ENCODE data around the gene ALDH2. TPM values are rescaled to one million over a fixed set of nuclear protein-coding genes. Genes with fewer than 3 reads are reported as not detected.
"Not testable (repeated sequence)": the region's sequence is repeated elsewhere in the genome, so short reads cannot be mapped to it uniquely, and the experiment has no call there.

The ALDH2 gene
- total RNA-seq, 1 donor from 2014 or later = 113 TPM

DNA sequence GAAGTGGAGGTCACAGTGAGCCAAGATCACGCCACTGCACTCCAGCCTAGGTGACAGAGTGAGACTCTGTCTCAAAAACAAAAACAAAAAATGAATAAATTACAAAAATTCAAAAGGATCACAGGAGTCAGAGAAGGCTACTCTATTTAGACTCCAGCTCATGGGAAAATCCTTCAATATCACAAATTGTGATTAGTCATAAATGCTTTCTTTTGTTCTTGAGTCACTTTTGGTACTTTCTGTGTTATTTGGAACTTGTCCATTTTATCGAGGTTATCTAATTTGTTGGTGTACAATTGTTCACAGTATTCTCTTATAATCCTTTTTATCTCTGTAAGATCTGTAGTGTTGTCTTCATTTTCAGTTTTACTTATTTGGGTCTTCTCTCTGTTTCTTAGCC lies 18.9 kb downstream of the ALDH2 start:
- peak; percentile 51 for DNase-seq (ENCODE audit: low read depth, low spot score)

- DNase-seq (ENCODE audit: low read depth, low spot score) = no peak
These were observed 21.5 kb downstream of the ALDH2 start for GRCh38 chr12:111788178-111788654.

GRCh38 chr12:111789779-111790178 lies 23.0 kb downstream of the ALDH2 start:
- DNase-seq (ENCODE audit: low read depth, low spot score) = no peak

GRCh38 chr12:111791507-111791906 lies 24.8 kb downstream of the ALDH2 start:
- no peak for DNase-seq (ENCODE audit: low read depth, low spot score)

- DNase-seq (ENCODE audit: low read depth, low spot score) = no peak
These were observed 25.6 kb downstream of the ALDH2 start for GRCh38 chr12:111792155-111792855.

DNA sequence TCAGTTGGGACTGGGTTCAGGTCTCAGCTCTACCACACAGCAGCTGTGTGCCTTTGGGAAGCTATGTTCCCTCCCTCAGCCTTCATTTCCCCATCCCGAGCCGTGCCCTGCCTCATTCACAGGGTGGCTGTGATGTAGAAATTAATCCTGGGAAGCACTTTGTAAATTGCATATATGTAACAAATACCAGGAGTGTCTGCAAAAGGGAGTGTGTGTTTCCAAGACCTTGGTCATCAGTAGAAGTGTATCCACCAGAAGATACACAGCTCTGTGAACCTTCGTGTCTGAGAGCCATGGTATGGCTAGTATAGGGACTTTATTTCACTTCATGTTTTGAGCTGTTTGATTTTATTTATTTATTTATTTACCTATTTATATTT lies 26.1 kb downstream of the ALDH2 start:
- DNase-seq (ENCODE audit: low read depth, low spot score) = no peak

DNA sequence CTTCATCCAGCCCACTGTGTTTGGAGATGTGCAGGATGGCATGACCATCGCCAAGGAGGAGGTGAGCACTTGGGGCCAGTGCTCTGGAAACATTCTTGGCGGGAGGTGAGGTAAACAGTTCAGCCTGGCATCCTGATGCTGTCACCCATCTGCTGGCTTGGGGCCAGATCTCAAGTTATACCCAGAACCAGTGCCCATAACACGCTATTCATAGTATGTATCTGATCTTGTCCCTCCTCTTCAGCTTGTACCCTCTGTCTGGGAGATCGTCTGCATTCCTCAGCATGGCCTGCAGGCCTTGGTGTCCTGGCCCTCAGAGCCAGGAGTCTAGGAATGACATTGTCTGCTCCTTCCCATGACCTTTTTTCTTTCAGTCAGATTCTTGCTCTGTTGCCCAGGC lies 31.4 kb downstream of the ALDH2 start:
- DNase-seq (ENCODE audit: low read depth, low spot score) = no peak

DNA sequence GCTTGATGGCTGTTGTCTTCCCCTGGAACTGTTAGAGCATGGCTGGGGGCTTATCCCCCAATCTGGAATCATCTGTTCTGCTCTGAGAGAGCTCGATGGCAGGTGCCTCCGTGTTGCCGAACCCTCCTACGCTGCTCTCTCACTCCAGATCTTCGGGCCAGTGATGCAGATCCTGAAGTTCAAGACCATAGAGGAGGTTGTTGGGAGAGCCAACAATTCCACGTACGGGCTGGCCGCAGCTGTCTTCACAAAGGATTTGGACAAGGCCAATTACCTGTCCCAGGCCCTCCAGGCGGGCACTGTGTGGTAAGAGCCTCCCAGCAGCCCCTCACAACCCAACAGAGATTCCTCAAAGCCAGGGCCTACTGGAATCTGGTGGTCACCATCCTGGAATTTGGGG lies 33.0 kb downstream of the ALDH2 start:
- no peak for DNase-seq (ENCODE audit: low read depth, low spot score)

DNA sequence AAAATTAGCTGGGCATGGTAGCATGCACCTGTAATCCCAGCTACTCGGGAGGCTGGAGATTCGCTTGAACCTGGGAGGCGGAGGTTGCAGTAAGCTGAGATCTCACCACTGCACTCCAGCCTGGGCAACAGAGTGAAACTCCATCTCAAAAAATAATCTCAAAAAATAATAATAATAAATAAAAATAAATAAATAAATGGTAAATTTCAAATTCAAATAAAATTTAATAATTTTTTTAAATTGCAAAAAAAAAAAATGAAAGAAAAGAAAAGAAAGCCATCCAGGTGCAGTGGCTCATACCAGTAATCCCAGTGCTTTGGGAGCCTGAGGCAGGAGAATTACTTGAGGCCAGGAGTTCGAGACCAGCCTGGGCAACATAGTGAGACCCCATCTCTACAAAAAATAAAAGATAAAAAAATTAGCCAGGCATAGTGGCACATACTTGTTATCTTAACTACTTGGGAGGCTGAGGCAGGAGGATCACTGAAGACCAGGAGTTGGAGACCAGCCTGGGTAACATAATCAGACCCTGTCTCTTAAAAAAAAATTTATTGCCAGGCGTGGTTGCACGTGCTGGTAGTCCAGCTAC lies 36.4 kb downstream of the ALDH2 start:
- DNase-seq (ENCODE audit: low read depth, low spot score) = no peak

DNA sequence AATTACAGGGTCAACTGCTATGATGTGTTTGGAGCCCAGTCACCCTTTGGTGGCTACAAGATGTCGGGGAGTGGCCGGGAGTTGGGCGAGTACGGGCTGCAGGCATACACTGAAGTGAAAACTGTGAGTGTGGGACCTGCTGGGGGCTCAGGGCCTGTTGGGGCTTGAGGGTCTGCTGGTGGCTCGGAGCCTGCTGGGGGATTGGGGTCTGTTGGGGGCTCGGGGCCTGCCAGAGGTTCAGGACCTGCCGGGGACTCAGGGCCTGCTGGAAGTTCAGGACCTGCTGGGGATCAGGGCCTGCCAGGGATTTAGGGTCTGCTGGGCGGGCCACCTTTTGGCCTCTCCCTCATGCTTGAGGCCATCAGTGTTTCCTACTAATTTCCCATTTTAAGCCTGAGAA lies 37.1 kb downstream of the ALDH2 start:
- no peak for DNase-seq (ENCODE audit: low read depth, low spot score)

DNA sequence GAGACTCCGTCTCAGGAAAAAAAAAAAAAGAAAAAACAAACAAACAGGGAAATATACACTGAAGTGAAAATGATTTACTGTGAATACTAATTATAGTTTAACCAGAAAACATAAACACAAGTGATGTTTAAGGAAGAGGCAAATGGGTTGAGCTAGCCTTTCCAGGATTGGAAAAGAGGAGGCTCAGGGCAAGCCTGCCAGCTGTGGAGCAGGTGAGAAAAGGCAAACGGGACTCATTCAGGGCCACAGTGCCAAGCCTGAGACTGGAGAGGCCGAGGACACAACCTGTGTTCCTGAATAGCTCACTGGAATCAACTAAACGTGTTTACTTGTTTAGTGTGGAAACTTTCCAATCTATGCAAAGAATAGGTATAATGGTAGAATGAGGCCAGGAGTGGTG lies 39.6 kb downstream of the ALDH2 start:
- no peak for DNase-seq (ENCODE audit: low read depth, low spot score)

DNA sequence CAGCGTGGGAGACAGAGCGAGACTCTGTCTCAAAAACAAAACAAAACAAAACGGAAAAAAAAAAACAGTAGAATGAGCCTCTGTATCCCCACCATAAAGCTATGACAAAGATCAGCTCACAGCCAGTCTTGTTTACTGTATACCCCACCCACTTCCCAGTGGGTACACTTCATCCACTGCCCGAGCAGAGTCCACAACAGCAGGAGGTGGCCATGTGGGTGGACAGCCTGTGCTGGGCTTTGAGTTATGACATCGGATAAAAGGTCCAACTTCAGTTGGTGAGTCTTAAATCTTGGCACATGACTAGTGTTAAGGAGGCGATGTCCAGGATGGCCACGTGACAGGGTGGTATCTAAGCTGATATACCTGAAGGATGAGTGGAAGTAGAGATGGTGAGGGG lies 40.5 kb downstream of the ALDH2 start:
- DNase-seq (ENCODE audit: low read depth, low spot score) = no peak

DNA sequence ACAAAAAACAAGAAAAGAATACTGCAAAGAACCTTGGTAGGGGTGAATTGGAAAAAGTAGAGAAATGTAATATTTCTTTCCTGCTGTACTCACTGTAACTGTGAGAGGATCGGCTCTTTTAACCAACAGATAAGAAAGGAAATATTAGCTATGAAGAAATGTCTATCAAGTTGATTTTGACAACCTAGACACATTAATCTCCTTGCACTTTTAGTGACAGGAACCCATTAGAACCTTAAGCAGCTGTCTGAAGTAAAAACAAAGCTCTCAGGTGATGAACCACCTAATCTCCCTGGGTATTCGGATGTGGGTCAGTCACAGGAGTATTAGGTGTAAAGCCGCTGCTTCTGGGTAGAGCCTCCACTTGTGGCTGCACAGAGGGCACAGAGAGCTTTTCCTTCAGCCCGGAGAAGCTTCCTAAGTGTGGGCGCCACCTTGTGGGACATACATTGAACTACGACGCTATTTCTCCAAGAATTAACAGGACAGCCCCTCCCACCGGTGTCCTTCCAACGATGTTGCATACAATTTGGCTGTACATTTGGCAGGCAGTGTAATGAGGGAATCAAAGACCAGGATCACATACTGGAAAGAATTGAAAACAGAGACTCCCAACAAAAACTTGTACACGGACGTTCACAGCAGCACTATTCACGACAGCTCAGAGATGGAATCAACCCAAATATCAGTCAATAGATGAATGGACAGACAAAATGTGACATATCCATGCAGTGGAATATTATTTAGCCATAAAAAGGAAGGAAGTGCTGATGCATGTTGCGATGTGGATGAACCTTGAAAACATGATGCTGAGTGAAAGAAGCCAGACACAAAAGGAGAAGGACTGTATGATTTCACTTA lies 46.4 kb downstream of the ALDH2 start:
- DNase-seq (ENCODE audit: low read depth, low spot score) = peak; percentile 57

GRCh38 chr12:111816065-111816615 lies 49.4 kb downstream of the ALDH2 start:
- no peak for DNase-seq (ENCODE audit: low read depth, low spot score)

GRCh38 chr12:111816898-111817297 lies 50.2 kb downstream of the ALDH2 start:
- DNase-seq (ENCODE audit: low read depth, low spot score) = not testable (repeated sequence)

DNA sequence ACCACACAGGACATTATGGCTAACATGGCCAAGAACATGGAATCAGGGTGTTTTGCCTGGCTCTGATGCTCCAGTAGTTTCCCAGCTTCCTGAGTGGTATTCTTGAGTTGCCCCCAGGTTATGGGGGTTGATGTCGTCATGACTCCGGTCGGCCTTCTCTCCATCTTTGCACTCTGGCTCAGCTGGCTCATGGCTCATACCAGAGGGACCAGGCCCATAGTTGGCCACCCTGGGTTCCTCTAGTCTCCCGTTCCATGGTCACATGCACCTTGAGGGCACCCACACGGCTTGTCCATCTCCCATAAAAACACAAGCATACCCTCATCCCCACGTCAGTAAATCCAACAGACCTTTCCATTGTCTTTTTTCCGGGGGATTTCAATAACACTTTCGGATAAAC lies 51.6 kb downstream of the ALDH2 start:
- DNase-seq (ENCODE audit: low read depth, low spot score) = no peak

- no peak for DNase-seq (ENCODE audit: low read depth, low spot score)
These were observed 52.7 kb downstream of the ALDH2 start for GRCh38 chr12:111819191-111820158.

DNA sequence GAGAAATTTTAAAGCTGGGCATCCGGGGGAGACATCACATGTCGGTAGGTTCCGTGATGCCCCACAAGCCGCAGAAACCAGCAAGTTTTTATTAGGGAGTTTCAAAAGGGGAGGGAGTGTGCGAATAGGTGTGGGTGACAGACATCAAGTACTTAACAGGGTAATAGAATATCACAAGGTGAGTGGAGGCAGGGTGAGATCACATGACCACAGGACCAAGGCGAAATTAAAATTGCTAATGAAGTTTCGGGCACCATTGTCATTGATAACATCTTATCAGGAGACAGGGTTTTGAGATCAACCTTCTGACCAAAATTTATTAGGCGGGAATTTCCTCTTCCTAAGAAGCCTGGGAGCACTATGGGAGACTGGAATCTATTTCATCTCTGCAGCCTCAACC lies 54.1 kb downstream of the ALDH2 start:
- not testable (repeated sequence) for DNase-seq (ENCODE audit: low read depth, low spot score)

DNA sequence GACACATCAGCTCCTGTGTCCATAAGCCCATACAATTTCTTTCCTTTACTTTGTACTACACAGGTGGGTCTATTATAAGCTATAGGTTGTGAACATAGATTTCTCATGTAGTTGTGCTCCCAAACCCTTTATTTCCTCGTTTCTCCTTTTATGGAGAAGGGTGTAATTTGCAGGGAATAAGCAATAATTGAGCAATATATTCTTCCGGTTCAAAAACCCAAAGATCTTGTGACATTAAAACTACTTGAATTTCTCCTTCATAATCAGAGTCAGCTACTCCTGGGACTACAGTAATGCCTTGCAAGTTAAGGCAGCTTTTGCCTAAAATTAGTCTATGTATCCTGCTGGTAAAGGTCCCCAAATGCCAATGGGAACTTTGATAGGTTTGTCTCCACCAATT lies 56.2 kb downstream of the ALDH2 start:
- DNase-seq (ENCODE audit: low read depth, low spot score) = no peak

DNA sequence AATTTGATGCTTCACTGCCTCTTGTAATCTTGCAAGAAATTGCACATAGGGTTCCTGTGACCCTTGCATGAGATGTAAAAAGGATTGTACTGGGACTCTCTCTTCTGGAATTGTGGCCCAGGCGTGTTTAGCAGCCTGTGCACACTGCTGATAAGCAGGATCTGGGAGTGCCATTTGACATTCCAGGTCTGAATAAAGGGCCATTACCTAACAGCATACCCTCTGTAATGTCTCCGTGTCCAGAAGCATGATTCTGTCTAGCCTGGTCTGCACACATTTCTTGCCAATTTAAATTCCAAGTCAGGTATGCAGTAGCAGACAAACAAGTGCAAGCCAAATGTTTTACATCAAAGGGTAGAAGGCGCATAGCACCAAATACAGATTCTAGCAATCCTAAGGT lies 57.2 kb downstream of the ALDH2 start:
- no peak for DNase-seq (ENCODE audit: low read depth, low spot score)

DNA sequence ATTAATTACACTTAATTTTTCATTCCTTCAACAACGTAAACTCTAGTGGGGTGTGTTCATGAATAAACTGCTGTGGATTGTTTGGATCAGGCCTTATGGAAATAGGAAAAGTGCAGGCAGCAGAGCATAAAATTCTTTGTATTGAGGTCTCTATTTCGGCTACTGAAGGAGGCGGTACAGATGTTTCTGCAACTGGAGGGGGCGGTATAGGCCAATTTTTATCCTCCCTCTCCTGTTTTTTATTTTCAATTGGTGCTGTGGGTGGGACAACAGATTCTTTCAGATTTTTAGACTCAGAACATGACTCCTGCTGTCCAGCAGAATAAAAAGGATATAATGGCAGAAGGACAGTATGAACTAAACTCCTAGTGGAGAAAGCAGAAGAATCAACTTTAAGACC lies 57.6 kb downstream of the ALDH2 start:
- DNase-seq (ENCODE audit: low read depth, low spot score) = not testable (repeated sequence)

Data from pulmonary artery endothelial cell (primary cell).